IMR-90 (cell line): ENCODE measurements around the gene ACIN1. TPM values are rescaled to one million over a fixed set of nuclear protein-coding genes. Genes with fewer than 3 reads are reported as not detected.

ENCODE experiments used
- ATAC-seq: fragments of 200-7000 bp; cut with Tn5 transposase; 2 replicates; pipeline ENCODE4 v1.9.1; 2020; ENCODE audit warnings: low read depth, mild to moderate bottlenecking, moderate library complexity
- BruUV-seq: library from RNA; stranded (reverse); fragments of 400-500 nt; replicated peaks from 2 replicates; lab custom pipeline; 2021; lab: Mats Ljungman, UMichigan
- CTCF ChIA-PET: fragments of 300-600 bp; formaldehyde crosslinking; extraction: SDS; loops from one replicate; lab custom pipeline; 2021; ENCODE audit warnings: antibody characterized with exemption; lab: Yijun Ruan, JAX
- POLR2A ChIA-PET: fragments of 300-600 bp; sonication (Branson Sonifier 250); formaldehyde crosslinking; loops from one replicate; lab custom pipeline; 2022; ENCODE audit warnings: antibody characterized with exemption; ENCODE audit not compliant: unreplicated experiment; lab: Charles Lee
- DNase-seq: peaks from one replicate; pipeline ENCODE4 v3.0.0; 2013
- H2AFZ ChIP-seq: replicated peaks from 2 replicates; pipeline ENCODE3; 2013; ENCODE audit warnings: low read length, mild to moderate bottlenecking; ENCODE audit not compliant: poor library complexity
- H2AK5ac ChIP-seq: 2 replicates; pipeline ENCODE4 v1.6.1; 2013; ENCODE audit warnings: low read depth, low read length, inconsistent platforms
- H2AK9ac ChIP-seq: replicated peaks from 2 replicates; pipeline ENCODE3; 2013; ENCODE audit warnings: mild to moderate bottlenecking, low read depth, low read length, moderate library complexity; ENCODE audit not compliant: poor library complexity
- H2BK120ac ChIP-seq: 2 replicates; pipeline ENCODE4 v1.6.1; 2013; ENCODE audit warnings: low read depth, low read length, inconsistent platforms
- H2BK15ac ChIP-seq: 3 replicates; pipeline ENCODE4 v1.6.1; 2013; ENCODE audit warnings: low read depth, low read length, inconsistent platforms
- H2BK20ac ChIP-seq: 2 replicates; pipeline ENCODE4 v1.6.1; 2013; ENCODE audit warnings: low read depth, mild to moderate bottlenecking, inconsistent platforms, low read length, moderate library complexity
- H2BK5ac ChIP-seq: 2 replicates; pipeline ENCODE4 v1.6.1; 2013; ENCODE audit warnings: mild to moderate bottlenecking, low read depth, low read length, inconsistent platforms; ENCODE audit not compliant: poor library complexity, severe bottlenecking
- H3K14ac ChIP-seq: replicated peaks from 2 replicates; pipeline ENCODE4 v1.6.1; 2013; ENCODE audit warnings: low read depth, low read length, inconsistent platforms
- H3K18ac ChIP-seq: 2 replicates; pipeline ENCODE4 v1.6.1; 2013; ENCODE audit warnings: low read depth, low read length, control low read depth
- H3K23ac ChIP-seq: 2 replicates; pipeline ENCODE4 v1.6.1; 2013; ENCODE audit warnings: low read depth, low read length, inconsistent platforms
- H3K27ac ChIP-seq: 2 replicates; pipeline ENCODE4 v1.5.1; 2013; ENCODE audit warnings: mild to moderate bottlenecking, control low read depth, low read length; ENCODE audit not compliant: insufficient read depth
- H3K27me3 ChIP-seq: 2 replicates; pipeline ENCODE4 v1.6.1; 2013; ENCODE audit warnings: low read length; ENCODE audit not compliant: control insufficient read depth, insufficient read depth
- H3K36me3 ChIP-seq: 2 replicates; pipeline ENCODE4 v1.6.1; 2013; ENCODE audit warnings: low read length, mixed read lengths; ENCODE audit not compliant: control insufficient read depth, insufficient read depth
- H3K4ac ChIP-seq: 2 replicates; pipeline ENCODE4 v1.6.1; 2013; ENCODE audit warnings: low read depth, low read length, inconsistent platforms
- H3K4me1 ChIP-seq: 2 replicates; pipeline ENCODE4 v1.6.1; 2013; ENCODE audit warnings: low read length, mixed read lengths; ENCODE audit not compliant: control insufficient read depth, insufficient read depth
- H3K4me2 ChIP-seq: 2 replicates; pipeline ENCODE4 v1.6.1; 2013; ENCODE audit warnings: low read depth, mild to moderate bottlenecking, control low read depth, low read length, moderate library complexity
- H3K4me3 ChIP-seq: 2 replicates; pipeline ENCODE4 v1.5.1; 2013; ENCODE audit warnings: low read depth, mild to moderate bottlenecking, control low read depth, low read length, moderate library complexity; ENCODE audit not compliant: insufficient read depth
- H3K56ac ChIP-seq: 2 replicates; pipeline ENCODE4 v1.6.1; 2013; ENCODE audit warnings: low read length, inconsistent platforms; ENCODE audit not compliant: insufficient read depth; ENCODE audit errors: extremely low read depth
- H3K79me1 ChIP-seq, 2 experiments: 2 replicates each; pipeline ENCODE4 v1.6.1; 2013; ENCODE audit warnings: low read length in 2 of 2, inconsistent platforms in 1 of 2, low read depth in 1 of 2
- H3K9ac ChIP-seq: 2 replicates; pipeline ENCODE4 v1.6.1; 2013; ENCODE audit warnings: low read depth, low read length, control low read depth
- H3K9me1 ChIP-seq: 2 replicates; pipeline ENCODE4 v1.6.1; 2013; ENCODE audit warnings: low read length, inconsistent platforms; ENCODE audit not compliant: insufficient read depth
- H3K9me3 ChIP-seq: 2 replicates; pipeline ENCODE4 v1.6.1; 2013; ENCODE audit warnings: low read length; ENCODE audit not compliant: control insufficient read depth, insufficient read depth
- H4K20me1 ChIP-seq: 2 replicates; pipeline ENCODE4 v1.6.1; 2013; ENCODE audit warnings: low read length, inconsistent platforms; ENCODE audit not compliant: insufficient read depth
- H4K5ac ChIP-seq: 2 replicates; pipeline ENCODE4 v1.6.1; 2013; ENCODE audit warnings: mild to moderate bottlenecking, low read depth, low read length, control low read depth
- H4K8ac ChIP-seq, 2 experiments: 2 replicates each; pipeline ENCODE4 v1.6.1; 2013; ENCODE audit warnings: low read depth in 2 of 2, low read length in 2 of 2, control low read depth in 1 of 2, inconsistent platforms in 1 of 2
- H4K91ac ChIP-seq: 2 replicates; pipeline ENCODE4 v1.6.1; 2013; ENCODE audit warnings: low read depth, low read length, inconsistent platforms; ENCODE audit not compliant: insufficient read depth
- BHLHE40 ChIP-seq: fragments of 150-350 bp; IDR thresholded peaks from 2 replicates; pipeline ENCODE4 v1.6.1; 2016; ENCODE audit warnings: mild to moderate bottlenecking, low read depth, low read length
- CEBPB ChIP-seq: IDR thresholded peaks from 2 replicates; pipeline ENCODE4 v1.6.1; 2012; ENCODE audit warnings: low read depth, low read length, improper control_type of control experiment
- CHD1 ChIP-seq: IDR thresholded peaks from 2 replicates; pipeline ENCODE4 v1.6.1; 2012; ENCODE audit warnings: low read depth, low read length, improper control_type of control experiment
- CTCF ChIP-seq: conservative IDR thresholded peaks from 2 replicates; pipeline ENCODE4 v1.5.1; 2012; ENCODE audit warnings: mild to moderate bottlenecking, low read depth, low read length, improper control_type of control experiment
- ELK1 ChIP-seq: fragments of 150-350 bp; IDR thresholded peaks from 2 replicates; pipeline ENCODE4 v1.6.1; 2016; ENCODE audit warnings: low read depth, mild to moderate bottlenecking, low read length, moderate library complexity, borderline replicate concordance
- FOS ChIP-seq: fragments of 150-350 bp; IDR thresholded peaks from 2 replicates; pipeline ENCODE4 v1.6.1; 2016; ENCODE audit warnings: low read depth, low read length
- MAFK ChIP-seq: IDR thresholded peaks from 2 replicates; pipeline ENCODE4 v1.6.1; 2012; ENCODE audit warnings: low read depth, low read length, improper control_type of control experiment
- MXI1 ChIP-seq: IDR thresholded peaks from 2 replicates; pipeline ENCODE4 v1.6.1; 2012; ENCODE audit warnings: low read depth, mild to moderate bottlenecking, low read length, moderate library complexity, borderline replicate concordance
- NFE2L2 ChIP-seq: fragments of 150-350 bp; IDR thresholded peaks from 2 replicates; pipeline ENCODE4 v1.6.1; 2016; ENCODE audit warnings: low read depth, mild to moderate bottlenecking, low read length
- POLR2A ChIP-seq: IDR thresholded peaks from 2 replicates; pipeline ENCODE4 v1.6.1; 2012; ENCODE audit warnings: mild to moderate bottlenecking, low read depth, low read length
- RAD21 ChIP-seq: IDR thresholded peaks from 2 replicates; pipeline ENCODE4 v1.6.1; 2012; ENCODE audit warnings: low read length, improper control_type of control experiment
- RCOR1 ChIP-seq: IDR thresholded peaks from 2 replicates; pipeline ENCODE4 v1.6.1; 2012; ENCODE audit warnings: mild to moderate bottlenecking, low read length, improper control_type of control experiment; ENCODE audit not compliant: insufficient replicate concordance
- USF2 ChIP-seq: fragments of 150-350 bp; IDR thresholded peaks from 2 replicates; pipeline ENCODE4 v1.6.1; 2017; ENCODE audit warnings: mild to moderate bottlenecking, antibody characterized with exemption, low read length, low read depth
- WGBS, 2 experiments: methylation state at CpG; one replicate each; pipeline versions ENCODE4 v1.1.5 to v1.1.7; 2013; ENCODE audit warnings: missing lambda C conversion rate in 2 of 2; ENCODE audit not compliant: insufficient read length in 1 of 2; ENCODE audit errors: extremely low coverage in 2 of 2; 5-methylcytosine and 5-hydroxymethylcytosine counted together
- dilution Hi-C: fragments of 300-500 bp; cut with HindIII; formaldehyde crosslinking; loops from one replicate; pipeline ENCODE4 v1.14.3; 2018; ENCODE audit warnings: low sequenced_read_pairs; ENCODE audit not compliant: unreplicated experiment
- in situ Hi-C: fragments of 300-500 bp; cut with MboI; formaldehyde crosslinking; loops from 3 replicates; pipeline ENCODE4 v1.14.3; 2019; ENCODE audit warnings: low sequenced_read_pairs, inconsistent platforms, mixed read lengths
- intact Hi-C: fragments of 100-400 bp; cut with micrococcal nuclease; formaldehyde crosslinking; loops from 2 replicates; pipeline ENCODE4 v1.10.0; 2022
- polyA plus RNA-seq, 3 experiments: library from polyadenylated mRNA; depleted of rRNA; stranded (reverse); fragments of >200 nt; gene quantifications; 2 replicates each; pipeline ENCODE4 v1.2.3, GENCODE V29; 2012; ENCODE audit warnings: low replicate concordance in 1 of 3
- total RNA-seq: library from RNA; depleted of rRNA; stranded (reverse); fragments of >200 nt; gene quantifications from 2 replicates; pipeline ENCODE4 v1.2.3, GENCODE V29; 2012

ACIN1 gene
- total and polyA plus RNA-seq, 2 of the 4 experiments (the other 2 are of a cell fraction) = 73.8 to 185 TPM

GRCh38 chr14:23102801-23103200 is 7.9 kb upstream of the ACIN1 start:
- no peak overlapping the region for H2AK5ac ChIP-seq
- no peak overlapping the region for H3K4ac ChIP-seq
- peaks cover 23% of the 10 kb centered on the region; the same call in 1 of the 2 replicates for H4K20me1 ChIP-seq
- H4K91ac ChIP-seq = no peak overlapping the region
- no peak for TF ChIP-seq CHD1
- no peak for TF ChIP-seq MXI1
- no peak for TF ChIP-seq USF2
- TF ChIP-seq POLR2A = no peak
- no peak for TF ChIP-seq CEBPB
- no peak for TF ChIP-seq MAFK
- TF ChIP-seq RCOR1 = no peak
- TF ChIP-seq RAD21 = no peak
- TF ChIP-seq FOS = no peak
- no peak for TF ChIP-seq ELK1
- no peak for TF ChIP-seq CTCF
- no peak for TF ChIP-seq BHLHE40
- no peak for TF ChIP-seq NFE2L2
- peaks cover 8% of the 10 kb centered on the region for H3K36me3 ChIP-seq
- no peak for ATAC-seq
- no peak overlapping the region for H3K18ac ChIP-seq
- no peaks in the 10 kb centered on the region for H3K9me3 ChIP-seq
- H2AK9ac ChIP-seq = no peak overlapping the region
- no peak overlapping the region for H3K14ac ChIP-seq
- H3K9ac ChIP-seq = no peak overlapping the region
- WGBS, 2 experiments = 80% methylated on average over 1 of the region's 2 CpGs; no CpG with 5 or more reads in 1 of the 2 experiments
- H3K4me1 ChIP-seq = peaks cover 6% of the 10 kb centered on the region
- H2BK120ac ChIP-seq = no peak overlapping the region
- H4K5ac ChIP-seq = no peak overlapping the region
- H3K4me3 ChIP-seq = no peak overlapping the region
- H3K56ac ChIP-seq = no peak overlapping the region
- dilution Hi-C loops (no loop called here), in situ Hi-C loops (loop anchor here (5.0 kb wide), 1 partner anchor 36 kb away; no protein-coding TSS in a partner anchor), intact Hi-C loops (no loop called here)
- CTCF ChIA-PET = interaction anchor here (1.1 kb wide), 1 partner anchor 10 kb away, joined by 3 read pairs; no protein-coding TSS in a partner anchor
- no peak overlapping the region for H3K23ac ChIP-seq
- no peak overlapping the region for H3K4me2 ChIP-seq
- H2BK15ac ChIP-seq = no peak overlapping the region
- H2BK5ac ChIP-seq = no peak overlapping the region
- no peak overlapping the region for H2BK20ac ChIP-seq
- no peak overlapping the region for H3K27ac ChIP-seq
- H4K8ac ChIP-seq = no peak overlapping the region
- no peaks in the 10 kb centered on the region for H3K27me3 ChIP-seq
- POLR2A ChIA-PET = interaction anchor here (0.5 kb wide), 1 partner anchor 1126 kb away, joined by 8 read pairs; no protein-coding TSS in a partner anchor
- no TSS peak for BruUV-seq
- H3K79me1 ChIP-seq = peaks cover 15 to 35% of the 10 kb centered on the region in 2 experiments; a peak in 3 of 4 replicates
- DNase-seq = no peak
- no peak overlapping the region for H2AFZ ChIP-seq
- peaks cover 7% of the 10 kb centered on the region for H3K9me1 ChIP-seq
